Posterior vena cava (tissue), 2 donors: ENCODE results near the gene NME7. TPM values are rescaled to one million over a fixed set of nuclear protein-coding genes. Genes with fewer than 3 reads are reported as not detected.
"Not testable (repeated sequence)": the region's sequence is repeated elsewhere in the genome, so short reads cannot be mapped to it uniquely, and the experiment has no call there.

ENCODE experiments used
- DNase-seq: peaks from one replicate; pipeline ENCODE4 v3.0.0-alpha.2; 2020; ENCODE audit warnings: low spot score
- intact Hi-C, 2 donors: fragments of 100-400 bp; cut with DNase I; formaldehyde crosslinking; loops; one replicate each; pipeline versions ENCODE4 v1.14.1 to v1.14.2; 2022 to 2023
- total RNA-seq, 2 donors: library from RNA; stranded (reverse); fragmentation: NEBNext Ultra II Directional; extraction: Animal tissue kit (Norgen Biotek cat#: 25700); gene quantifications; one replicate each; pipeline ENCODE4 v1.2.1, GENCODE V29; 2021
- donor health status: DM: yes; HTN: yes; CAD: no.
- donor health status: DM: yes; HTN: yes; CAD: no.

NME7 gene
- total RNA-seq, 2 donors from 2014 or later = 13.6 to 14.2 TPM

- intact Hi-C loops = loop anchor here (5.0 to 10.0 kb wide), 2 partner anchors 746 to 753 kb away; no protein-coding TSS in a partner anchor
- no peak for DNase-seq
Observed at GRCh38 chr1:169347688-169348382, 19.8 kb downstream of the NME7 start.

DNA sequence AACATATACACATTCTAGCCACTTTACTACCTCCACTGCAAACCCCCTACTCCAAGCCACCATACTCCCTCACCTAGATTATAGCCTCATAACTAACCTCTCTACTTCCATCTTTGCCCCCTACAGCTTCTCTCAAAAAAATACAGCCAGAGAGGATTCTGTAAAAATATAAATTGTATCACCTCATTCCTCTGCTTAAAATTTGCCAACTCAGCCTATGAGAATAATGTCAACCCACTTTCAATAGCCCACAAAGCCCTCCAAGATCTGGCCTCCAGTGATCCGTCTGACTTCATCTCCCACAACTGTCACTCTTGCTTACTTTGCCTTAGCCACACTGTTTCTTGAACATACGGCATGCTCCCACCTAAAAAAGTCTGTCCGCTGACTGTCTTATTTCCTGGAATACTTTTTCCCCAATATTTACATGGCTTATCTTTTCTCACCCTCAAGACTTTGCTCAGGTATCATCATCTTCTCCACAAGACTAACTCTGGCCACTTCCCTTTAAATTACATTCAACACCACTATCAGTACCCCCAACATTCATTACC is 21.5 kb downstream of the NME7 start:
- no peak for DNase-seq
- intact Hi-C loops = loop anchor here (5.0 to 10.0 kb wide), 2 partner anchors 744 to 751 kb away; no protein-coding TSS in a partner anchor

DNA sequence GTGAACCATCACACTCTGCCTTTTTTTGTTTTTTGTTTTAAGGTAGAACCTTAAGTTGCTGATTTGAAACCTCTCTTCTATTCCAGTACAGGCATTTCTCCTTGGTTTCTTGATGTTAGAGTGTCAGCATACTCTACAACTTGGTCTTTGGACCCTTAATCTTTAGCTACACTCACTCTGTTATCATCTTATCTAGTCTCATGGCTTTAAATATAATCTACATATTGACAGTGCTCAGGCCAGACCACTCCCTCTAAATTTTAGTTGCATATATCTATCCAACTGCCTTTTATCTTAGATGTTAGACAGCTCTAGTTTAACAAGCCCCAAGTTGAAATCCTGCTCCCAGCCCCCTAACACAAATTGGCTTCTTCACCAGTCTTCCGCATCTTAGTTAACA is 22.1 kb downstream of the NME7 start:
- intact Hi-C loops = loop anchor here (5.0 to 10.0 kb wide), 2 partner anchors 743 to 751 kb away; no protein-coding TSS in a partner anchor

DNA sequence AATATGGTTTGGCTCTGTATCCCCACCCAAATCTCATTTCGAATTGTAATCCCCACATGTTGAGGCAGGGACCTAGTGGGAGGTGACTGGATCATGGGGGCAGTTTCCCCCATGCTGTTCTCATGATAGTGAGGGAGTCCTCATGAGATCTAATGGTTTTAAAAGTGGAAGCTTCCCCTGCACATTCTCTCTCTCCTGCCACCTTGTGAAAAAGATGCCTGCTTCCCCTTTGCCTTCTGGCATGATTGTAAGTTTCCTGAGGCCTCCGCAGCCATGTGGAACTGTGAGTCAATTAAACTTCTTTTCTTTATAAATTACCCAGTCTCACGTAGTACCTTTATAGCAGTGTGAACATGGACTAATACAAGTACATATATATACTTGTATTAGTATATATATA is 25.5 kb downstream of the NME7 start:
- intact Hi-C loops = loop anchor here in 1 of 2 donors (10.0 kb wide), 1 partner anchor 747 kb away; no protein-coding TSS in a partner anchor
- not testable (repeated sequence) for DNase-seq

More for the DNA sequence above, 22.1 kb downstream of the NME7 start:
- DNase-seq = no peak

GRCh38 chr1:169340882-169341281 is 26.7 kb downstream of the NME7 start:
- intact Hi-C loops = loop anchor here in 1 of 2 donors (10.0 kb wide), 1 partner anchor 746 kb away; no protein-coding TSS in a partner anchor
- DNase-seq = no peak

GRCh38 chr1:169339773-169340172 is 27.8 kb downstream of the NME7 start:
- no peak for DNase-seq
- intact Hi-C loops = loop anchor here in 1 of 2 donors (10.0 kb wide), 1 partner anchor 745 kb away; no protein-coding TSS in a partner anchor

GRCh38 chr1:169338617-169339016 is 29.0 kb downstream of the NME7 start:
- intact Hi-C loops = no loop called here

GRCh38 chr1:169336947-169337715 is 30.5 kb downstream of the NME7 start:
- intact Hi-C loops, DNase-seq: not testable (repeated sequence)

More at GRCh38 chr1:169338617-169339016, 29.0 kb downstream of the NME7 start:
- DNase-seq = no peak

- DNase-seq, intact Hi-C loops: not testable (repeated sequence)
Observed at GRCh38 chr1:169334727-169335126, 32.9 kb downstream of the NME7 start.

GRCh38 chr1:169330927-169331326 is 36.7 kb downstream of the NME7 start:
- DNase-seq = no peak
- intact Hi-C loops = no loop called here

GRCh38 chr1:169329383-169329782 is 38.2 kb downstream of the NME7 start:
- intact Hi-C loops = no loop called here
- DNase-seq = no peak

GRCh38 chr1:169327875-169328274 is 39.7 kb downstream of the NME7 start:
- intact Hi-C loops = no loop called here
- DNase-seq = no peak

GRCh38 chr1:169326956-169327268 is 40.7 kb downstream of the NME7 start:
- intact Hi-C loops = no loop called here
- no peak for DNase-seq

- intact Hi-C loops = no loop called here
- DNase-seq = no peak
Observed at GRCh38 chr1:169326261-169326955, 41.2 kb downstream of the NME7 start.

- intact Hi-C loops = no loop called here
- DNase-seq = no peak
Observed at GRCh38 chr1:169325117-169325516, 42.5 kb downstream of the NME7 start.

DNA sequence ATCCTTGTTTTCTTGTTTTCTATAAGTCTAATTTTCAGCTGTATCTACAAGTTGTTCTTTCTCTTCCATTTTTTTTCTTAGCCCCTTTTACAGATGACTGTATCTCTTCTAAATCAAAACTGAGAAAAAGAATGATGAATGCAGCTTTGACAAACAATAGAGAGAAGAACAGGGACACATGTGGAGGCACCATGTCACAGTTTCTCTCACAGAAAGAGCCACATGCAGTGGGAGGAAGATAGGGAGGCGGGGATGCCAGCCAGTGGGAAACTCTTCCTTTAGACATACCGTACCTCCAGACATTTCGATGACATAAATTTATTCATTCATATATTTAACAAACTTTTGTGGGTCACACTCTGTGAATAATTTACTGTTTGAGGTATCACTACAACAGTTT is 45.5 kb downstream of the NME7 start:
- no peak for DNase-seq
- intact Hi-C loops = no loop called here

DNA sequence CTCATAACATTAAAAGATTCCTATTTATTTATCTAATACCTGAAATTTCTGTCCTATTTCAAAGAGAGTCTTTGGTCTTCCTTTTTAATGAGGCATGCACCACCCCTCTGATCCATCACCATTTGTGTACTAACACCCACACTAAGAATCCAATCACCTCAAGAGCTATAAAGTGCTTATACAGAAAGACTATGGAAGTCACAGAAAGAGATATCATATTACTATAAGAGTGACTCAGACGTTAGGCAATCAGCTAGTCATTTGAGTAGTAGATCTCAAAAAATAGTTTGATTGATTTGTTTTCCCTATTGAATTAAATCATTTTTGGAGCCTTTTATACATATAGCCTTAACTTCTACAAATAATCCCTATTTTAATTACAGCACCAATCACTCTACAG is 46.1 kb downstream of the NME7 start:
- no peak for DNase-seq
- intact Hi-C loops = no loop called here

GRCh38 chr1:169318536-169319244 is 48.9 kb downstream of the NME7 start:
- no peak for DNase-seq
- intact Hi-C loops = no loop called here

DNA sequence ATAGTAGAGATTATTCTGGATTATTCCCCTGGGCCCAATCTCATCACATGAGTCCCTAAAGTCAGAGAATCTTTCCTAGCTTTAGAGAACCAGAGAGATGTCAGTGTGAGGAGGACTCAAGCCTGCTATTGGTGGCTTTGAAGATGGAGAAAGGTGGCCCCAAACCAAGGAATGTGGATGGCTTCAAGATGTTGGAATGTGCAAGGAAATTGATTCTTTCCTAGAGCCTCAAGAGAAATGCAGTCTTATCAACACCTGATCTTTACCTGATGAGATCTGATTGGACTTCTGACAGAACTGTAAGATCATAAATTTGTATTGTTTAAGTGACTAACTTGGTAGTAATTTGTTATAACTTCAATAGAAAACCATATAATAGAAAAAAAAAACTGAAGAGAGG is 51.0 kb downstream of the NME7 start:
- intact Hi-C loops = no loop called here

More for the DNA sequence above, 51.0 kb downstream of the NME7 start:
- no peak for DNase-seq
